Mucosa of descending colon (tissue), 3 donors: ENCODE results near the gene FGFR2. TPM values are rescaled to one million over a fixed set of nuclear protein-coding genes. Genes with fewer than 3 reads are reported as not detected.

Experiments
- ATAC-seq: fragments of 200-7000 bp; cut with Tn5 transposase; one replicate; pipeline ENCODE4 v1.9.1; 2020; ENCODE audit warnings: mild to moderate bottlenecking, moderate library complexity
- DNase-seq, 3 donors: peaks; one replicate each; pipeline ENCODE4 v3.0.0-alpha.2; 2020
- H3K36me3 ChIP-seq: fragments of 200-600 bp; one replicate; pipeline ENCODE4 v1.8.0; 2021; ENCODE audit warnings: low read depth, mild to moderate bottlenecking
- H3K4me1 ChIP-seq: fragments of 200-600 bp; one replicate; pipeline ENCODE4 v1.8.0; 2021; ENCODE audit warnings: low read depth, mild to moderate bottlenecking
- H3K4me3 ChIP-seq: fragments of 200-600 bp; one replicate; pipeline ENCODE4 v1.8.0; 2021; ENCODE audit warnings: mild to moderate bottlenecking
- H3K9me3 ChIP-seq: fragments of 200-600 bp; one replicate; pipeline ENCODE4 v1.8.0; 2021; ENCODE audit warnings: mild to moderate bottlenecking
- intact Hi-C, 2 donors: fragments of 100-400 bp; cut with DNase I in 1 of 2; cut with micrococcal nuclease in 1 of 2; formaldehyde crosslinking; loops; one replicate each; pipeline versions ENCODE4 v1.11.0 to v1.11.1; 2022; cut with DNase I, micrococcal nuclease
- total RNA-seq, 3 donors: library from RNA; stranded (reverse); fragmentation: NEBNext Ultra II Directional in 2 of 3; extraction: Animal tissue kit (Norgen Biotek cat#: 25700) in 2 of 3; gene quantifications; one replicate each; pipeline versions ENCODE4 v1.2.1 to v1.2.4, GENCODE V29; 2021 to 2023
- TF ChIP-seq, protein P1 (sequence below): fragments of 200-600 bp; IDR thresholded peaks from one replicate; pipeline ENCODE4 v1.8.0; 2022; ENCODE audit warnings: antibody characterized with exemption, mild to moderate bottlenecking
- donor health status: DM: no; HTN: no; CAD: no; lungs with moderate emphysema.
- donor health status: DM: no; HTN: no; CAD: no.
- donor health status: DM: no; HTN: yes; CAD: no.

Gene FGFR2
- total RNA-seq, 3 donors from 2014 or later: 64.3 to 138 (median 77.5) TPM

DNA sequence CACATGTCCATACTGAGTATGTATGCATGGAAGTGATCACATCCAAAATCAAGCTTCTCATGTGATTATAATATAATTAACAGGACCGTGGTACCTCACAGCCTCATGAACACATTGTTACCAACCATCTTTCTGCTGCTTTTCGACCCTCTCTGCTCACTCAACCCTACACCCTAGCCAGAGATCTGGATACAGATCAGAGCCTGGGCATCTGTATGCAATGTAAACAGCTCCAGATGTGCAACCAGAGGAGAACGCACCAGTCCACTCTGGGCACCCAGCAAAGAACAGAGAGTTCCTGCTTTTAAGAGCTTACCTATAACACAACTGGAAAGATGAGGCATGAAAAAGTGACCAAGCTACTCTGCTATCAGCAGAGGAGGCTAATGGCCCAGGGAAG, 145.1 kb downstream of the FGFR2 start:
- intact Hi-C loops: no loop called here
- Histone ChIP-seq H3K36me3 (no peaks in the 10 kb centered on the region), H3K4me3 (no peak overlapping the region), H3K9me3 (no peaks in the 10 kb centered on the region), H3K4me1 (no peaks in the 10 kb centered on the region)
- DNase-seq (no peak), ATAC-seq (no peak)
- TF ChIP-seq, protein P1, sequence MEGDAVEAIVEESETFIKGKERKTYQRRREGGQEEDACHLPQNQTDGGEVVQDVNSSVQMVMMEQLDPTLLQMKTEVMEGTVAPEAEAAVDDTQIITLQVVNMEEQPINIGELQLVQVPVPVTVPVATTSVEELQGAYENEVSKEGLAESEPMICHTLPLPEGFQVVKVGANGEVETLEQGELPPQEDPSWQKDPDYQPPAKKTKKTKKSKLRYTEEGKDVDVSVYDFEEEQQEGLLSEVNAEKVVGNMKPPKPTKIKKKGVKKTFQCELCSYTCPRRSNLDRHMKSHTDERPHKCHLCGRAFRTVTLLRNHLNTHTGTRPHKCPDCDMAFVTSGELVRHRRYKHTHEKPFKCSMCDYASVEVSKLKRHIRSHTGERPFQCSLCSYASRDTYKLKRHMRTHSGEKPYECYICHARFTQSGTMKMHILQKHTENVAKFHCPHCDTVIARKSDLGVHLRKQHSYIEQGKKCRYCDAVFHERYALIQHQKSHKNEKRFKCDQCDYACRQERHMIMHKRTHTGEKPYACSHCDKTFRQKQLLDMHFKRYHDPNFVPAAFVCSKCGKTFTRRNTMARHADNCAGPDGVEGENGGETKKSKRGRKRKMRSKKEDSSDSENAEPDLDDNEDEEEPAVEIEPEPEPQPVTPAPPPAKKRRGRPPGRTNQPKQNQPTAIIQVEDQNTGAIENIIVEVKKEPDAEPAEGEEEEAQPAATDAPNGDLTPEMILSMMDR: no peak

DNA sequence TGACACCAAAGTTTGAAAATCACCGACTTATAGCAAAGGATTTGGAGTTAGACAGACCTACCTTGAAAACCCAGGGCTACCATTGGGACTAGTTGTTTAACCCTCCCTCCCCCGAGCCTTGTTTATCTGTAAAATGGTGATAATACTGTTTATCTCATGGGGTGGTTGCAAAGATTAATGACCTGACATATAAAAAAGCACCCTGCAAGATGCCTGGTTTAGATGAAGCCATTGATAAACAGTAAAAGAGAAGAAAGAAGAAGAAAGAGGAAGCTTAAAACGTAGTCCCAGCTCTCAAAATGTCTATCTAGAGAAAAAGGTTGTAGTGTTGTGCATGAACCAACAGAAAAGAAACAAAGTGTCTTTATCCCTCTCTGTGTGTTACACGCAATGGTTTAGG, 145.7 kb downstream of the FGFR2 start:
- Histone ChIP-seq H3K4me3 (no peak overlapping the region), H3K36me3 (no peaks in the 10 kb centered on the region), H3K4me1 (no peaks in the 10 kb centered on the region), H3K9me3 (no peaks in the 10 kb centered on the region)
- intact Hi-C loops: no loop called here
- TF ChIP-seq, protein P1: no peak
- no peak for ATAC-seq
- DNase-seq: no peak

DNA sequence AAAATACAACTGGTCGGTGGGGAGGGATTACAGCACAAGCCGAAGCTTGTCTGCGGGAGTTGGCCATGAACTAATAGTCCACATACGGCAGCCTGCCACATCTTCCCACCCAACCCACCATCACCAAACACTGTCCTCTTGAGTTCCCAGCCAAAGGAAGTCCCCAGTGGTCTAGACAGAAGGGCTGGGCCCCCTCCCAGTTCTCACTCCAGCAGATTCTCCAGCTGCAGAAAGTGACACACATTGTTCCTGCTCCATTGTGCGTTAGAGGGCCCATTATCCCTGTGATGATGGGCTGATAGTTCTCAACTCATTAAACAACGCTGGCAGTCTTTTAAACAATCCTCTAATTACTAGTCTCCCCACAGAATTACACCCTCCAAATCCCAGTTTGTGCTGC, 148.0 kb downstream of the FGFR2 start:
- intact Hi-C loops: no loop called here
- ATAC-seq (no peak), DNase-seq (no peak)
- H3K36me3 ChIP-seq: no peaks in the 10 kb centered on the region
- H3K4me1 ChIP-seq: no peaks in the 10 kb centered on the region
- TF ChIP-seq, protein P1: no peak
- H3K4me3 ChIP-seq: no peak overlapping the region
- H3K9me3 ChIP-seq: no peaks in the 10 kb centered on the region

DNA sequence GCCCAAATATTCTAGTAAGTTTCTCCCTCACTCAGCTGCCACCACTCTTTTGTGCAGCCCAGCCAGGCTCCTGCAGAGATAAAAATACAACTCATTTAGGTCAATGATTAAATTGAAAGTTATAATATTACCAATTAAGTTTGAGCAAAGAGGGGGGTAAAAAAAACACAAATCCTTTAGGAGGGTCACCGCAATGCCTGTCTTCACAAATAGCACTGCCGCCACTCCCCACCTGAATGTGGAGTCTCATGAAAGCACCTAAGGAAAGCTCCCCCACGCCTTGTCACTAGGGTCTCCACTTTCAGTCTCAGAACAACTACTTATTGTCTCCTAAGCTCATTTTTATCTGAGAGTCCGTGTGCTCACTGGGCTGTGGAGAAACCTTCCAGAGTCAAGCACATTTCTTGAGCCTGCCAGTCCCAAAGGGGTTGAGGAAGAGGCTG, 148.7 kb downstream of the FGFR2 start:
- no peaks in the 10 kb centered on the region for H3K9me3 ChIP-seq
- H3K4me3 ChIP-seq: no peak overlapping the region
- intact Hi-C loops: no loop called here
- no peaks in the 10 kb centered on the region for H3K36me3 ChIP-seq
- TF ChIP-seq, protein P1: no peak
- ATAC-seq: no peak
- no peaks in the 10 kb centered on the region for H3K4me1 ChIP-seq
- no peak for DNase-seq

DNA sequence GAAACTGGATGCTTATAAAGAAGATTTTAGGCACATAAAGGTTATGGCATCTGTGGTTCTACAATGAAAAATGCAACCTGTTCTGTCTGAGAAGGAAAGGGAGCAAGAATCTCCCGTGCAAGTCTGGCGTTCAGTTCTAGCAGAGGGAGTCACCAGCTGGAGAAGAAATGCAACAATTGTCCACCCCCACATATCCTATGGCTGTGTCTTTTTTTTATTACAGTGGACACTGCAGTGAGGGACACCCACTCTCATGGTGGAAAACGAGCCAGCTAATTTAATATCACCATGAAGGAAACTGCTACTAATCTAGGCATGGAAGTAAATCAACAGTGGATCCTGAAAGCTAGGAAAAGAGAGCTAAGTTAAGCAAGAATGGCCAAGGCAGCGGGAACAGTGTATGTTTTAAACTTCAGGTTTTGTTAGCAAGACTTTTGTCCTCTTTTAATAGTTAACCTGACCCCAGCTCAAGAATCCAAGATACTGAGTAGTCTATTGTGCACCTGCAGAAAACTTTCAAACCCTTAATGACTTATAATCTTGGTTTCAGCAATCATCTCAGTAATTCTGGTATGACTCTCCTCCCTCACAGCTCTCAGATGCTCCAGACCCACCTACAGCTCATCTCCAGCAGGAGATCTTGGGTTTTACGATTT, 149.3 kb downstream of the FGFR2 start:
- ATAC-seq: no peak
- H3K4me1 ChIP-seq: no peaks in the 10 kb centered on the region
- no peaks in the 10 kb centered on the region for H3K9me3 ChIP-seq
- no peak for DNase-seq
- TF ChIP-seq, protein P1: no peak
- intact Hi-C loops: no loop called here
- no peaks in the 10 kb centered on the region for H3K36me3 ChIP-seq
- H3K4me3 ChIP-seq: no peak overlapping the region
